Measurements from ENCODE around the gene HEXD.

GRCh38 chr17:82372249-82373071 lies 45.7 kb upstream of the HEXD start:
- no peak for TF ChIP-seq CTCF (IDR thresholded peaks at IDR 0.05)
- TF ChIP-seq POLR2A (IDR thresholded peaks at IDR 0.05): no peak
